WTC11 (cell line): Measurements from ENCODE around the gene SYS1. TPM values are rescaled to one million over a fixed set of nuclear protein-coding genes. Genes with fewer than 3 reads are reported as not detected.
A peak's percentile ranks its signal among the peaks of the same experiment; 100 is the strongest.

Experiments used
- ATAC-seq: fragments of 200-7000 bp; cut with Tn5 transposase; 2 replicates; pipeline ENCODE4 v1.10.0; 2021; ENCODE audit warnings: mild to moderate bottlenecking, moderate library complexity
- CTCF ChIA-PET: fragments of 300-600 bp; sonication (Branson Sonifier 250); formaldehyde crosslinking; loops from one replicate; lab custom pipeline; 2021; ENCODE audit warnings: antibody characterized with exemption; lab: Charles Lee
- POLR2A ChIA-PET: fragments of 350-600 bp; sonication (Branson Sonifier 250); formaldehyde crosslinking; loops from one replicate; lab custom pipeline; 2021; ENCODE audit warnings: antibody characterized with exemption; lab: Charles Lee
- DNase-seq: peaks from one replicate; pipeline ENCODE4 v3.0.0; 2021; ENCODE audit warnings: low spot score
- H3K27ac Mint-ChIP-seq: 2 replicates; pipeline ENCODE4 v1.8.0; 2021; ENCODE audit warnings: mixed read lengths
- H3K27me3 Mint-ChIP-seq: 2 replicates; pipeline ENCODE4 v1.8.0; 2021; ENCODE audit warnings: low read depth, mild to moderate bottlenecking, moderate library complexity, mixed read lengths
- H3K36me3 Mint-ChIP-seq: 2 replicates; pipeline ENCODE4 v1.8.0; 2021; ENCODE audit warnings: mixed read lengths
- H3K4me1 Mint-ChIP-seq: 2 replicates; pipeline ENCODE4 v1.8.0; 2022; ENCODE audit warnings: mixed read lengths
- H3K4me3 Mint-ChIP-seq: 2 replicates; pipeline ENCODE4 v1.8.0; 2021; ENCODE audit warnings: mild to moderate bottlenecking, moderate library complexity, mixed read lengths
- H3K9me3 Mint-ChIP-seq: 2 replicates; pipeline ENCODE4 v1.8.0; 2021; ENCODE audit warnings: mixed read lengths
- ATF1 ChIP-seq: sonication (generic); formaldehyde crosslinking; IDR thresholded peaks from 2 replicates; pipeline ENCODE4 v1.8.1; 2023; ENCODE audit warnings: mild to moderate bottlenecking, moderate library complexity, missing genetic modification reagents
- FOXK1 ChIP-seq: sonication (generic); formaldehyde crosslinking; IDR thresholded peaks from 2 replicates; pipeline ENCODE4 v1.8.0; 2022; ENCODE audit warnings: mild to moderate bottlenecking, moderate library complexity, missing genetic modification reagents
- GABPB1 ChIP-seq: sonication (generic); formaldehyde crosslinking; IDR thresholded peaks from 2 replicates; pipeline ENCODE4 v1.8.1; 2023; ENCODE audit warnings: mild to moderate bottlenecking, missing genetic modification reagents
- GTF2I ChIP-seq: fragments of 250-450 bp; sonication (Bioruptor Pico); conservative IDR thresholded peaks from 2 replicates; pipeline ENCODE4 v1.4.0; 2021; ENCODE audit warnings: mild to moderate bottlenecking
- JAZF1 ChIP-seq: fragments of 250-450 bp; sonication (Bioruptor Pico); IDR thresholded peaks from 2 replicates; pipeline ENCODE4 v1.9.0; 2021; ENCODE audit warnings: moderate library complexity, mild to moderate bottlenecking, inconsistent platforms
- MXD4 ChIP-seq: fragments of 250-450 bp; sonication (Bioruptor Pico); IDR thresholded peaks from 2 replicates; pipeline ENCODE4 v1.8.0; 2021; ENCODE audit warnings: mild to moderate bottlenecking, moderate library complexity, borderline replicate concordance
- NFATC4 ChIP-seq: fragments of 250-450 bp; sonication (Bioruptor Pico); IDR thresholded peaks from 2 replicates; pipeline ENCODE4 v1.9.0; 2021; ENCODE audit warnings: mild to moderate bottlenecking
- NR1H2 ChIP-seq: sonication (generic); formaldehyde crosslinking; IDR thresholded peaks from 2 replicates; pipeline ENCODE4 v1.9.0; 2021; ENCODE audit warnings: mild to moderate bottlenecking, moderate library complexity, missing genetic modification reagents
- SP1 ChIP-seq: sonication (generic); formaldehyde crosslinking; conservative IDR thresholded peaks from 2 replicates; pipeline ENCODE4 v1.8.1; 2022; ENCODE audit warnings: missing genetic modification reagents
- TEAD4 ChIP-seq: sonication (generic); formaldehyde crosslinking; IDR thresholded peaks from 2 replicates; pipeline ENCODE4 v1.8.0; 2022; ENCODE audit warnings: mild to moderate bottlenecking, missing genetic modification reagents
- USF1 ChIP-seq: sonication (generic); formaldehyde crosslinking; IDR thresholded peaks from 2 replicates; pipeline ENCODE4 v1.8.0; 2022; ENCODE audit warnings: mild to moderate bottlenecking, missing genetic modification reagents
- USF2 ChIP-seq: sonication (generic); formaldehyde crosslinking; IDR thresholded peaks from 2 replicates; pipeline ENCODE4 v1.8.1; 2023; ENCODE audit warnings: mild to moderate bottlenecking, missing genetic modification reagents, moderate library complexity
- ZBTB21 ChIP-seq: sonication (generic); formaldehyde crosslinking; IDR thresholded peaks from 2 replicates; pipeline ENCODE4 v1.8.1; 2023; ENCODE audit warnings: mild to moderate bottlenecking, missing genetic modification reagents, borderline replicate concordance
- ZNF416 ChIP-seq: fragments of 250-450 bp; sonication (Bioruptor Pico); IDR thresholded peaks from 2 replicates; pipeline ENCODE4 v1.9.0; 2021; ENCODE audit warnings: mild to moderate bottlenecking, inconsistent platforms
- ZNF423 ChIP-seq: fragments of 250-450 bp; sonication (Bioruptor Pico); IDR thresholded peaks from 2 replicates; pipeline ENCODE4 v2.1.2; 2022; ENCODE audit warnings: mild to moderate bottlenecking, moderate library complexity
- ZNF532 ChIP-seq: fragments of 250-450 bp; sonication (Bioruptor Pico); IDR thresholded peaks from 2 replicates; pipeline ENCODE4 v1.9.0; 2021; ENCODE audit warnings: mild to moderate bottlenecking, borderline replicate concordance
- total RNA-seq: library from RNA; stranded (reverse); gene quantifications from 3 replicates; pipeline ENCODE4 v1.2.3, GENCODE V29; 2021
- TF ChIP-seq, protein P1 (sequence below): sonication (generic); formaldehyde crosslinking; IDR thresholded peaks from 2 replicates; pipeline ENCODE4 v1.8.1; 2023; ENCODE audit warnings: mild to moderate bottlenecking, missing genetic modification reagents
- TF ChIP-seq, protein P2 (sequence below): sonication (generic); formaldehyde crosslinking; conservative IDR thresholded peaks from 2 replicates; pipeline ENCODE4 v1.8.1; 2022; ENCODE audit warnings: mild to moderate bottlenecking, missing genetic modification reagents
- TF ChIP-seq, protein P3 (sequence below): sonication (generic); formaldehyde crosslinking; IDR thresholded peaks from 2 replicates; pipeline ENCODE4 v1.8.0; 2023; ENCODE audit warnings: missing genetic modification reagents, mild to moderate bottlenecking, borderline replicate concordance

SYS1 gene
- total RNA-seq, 1 experiment from 2014 or later: 16.4 TPM

DNA sequence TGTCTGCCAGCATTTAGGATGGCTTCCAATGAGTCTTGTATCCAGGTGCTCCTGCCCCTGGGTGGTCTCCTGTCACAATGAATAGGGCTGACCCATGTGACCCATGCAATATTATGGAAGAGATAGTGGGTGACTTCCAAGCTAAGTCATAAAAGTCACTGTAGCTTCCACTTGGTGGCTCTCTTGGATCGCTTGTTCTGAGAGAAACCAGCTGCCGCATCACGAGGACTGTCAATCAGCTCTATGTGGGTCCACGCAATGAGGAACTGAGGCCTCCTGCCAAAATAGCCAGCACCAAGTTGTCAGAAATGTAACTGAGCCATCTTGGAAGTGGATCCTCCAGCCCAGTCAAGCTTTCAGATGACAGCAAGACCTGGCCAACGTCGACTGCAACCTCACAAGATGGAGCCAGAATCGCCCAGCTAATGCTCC lies 40.0 kb upstream of the SYS1 start:
- H3K27ac Mint-ChIP-seq: no peak overlapping the region
- ChIA-PET POLR2A (interaction anchor here (1.3 to 1.4 kb wide), 2 partner anchors 19 to 114 kb away, joined by 4 to 6 read pairs; no protein-coding TSS in a partner anchor), CTCF (interaction anchor here (0.7 to 4.5 kb wide), 34 partner anchors 11 to 448 kb away, joined by 3 to 74 read pairs (median 5); partner anchors contain the start of genes DBNDD2, MATN4, PIGT and SDC4)
- no peak overlapping the region for H3K4me3 Mint-ChIP-seq
- ATAC-seq (peak; percentile 49), DNase-seq (no peak)
- H3K9me3 Mint-ChIP-seq: no peaks in the 10 kb centered on the region
- TF ChIP-seq GABPB1 (CRISPR knock-in tag): peak; percentile 60; the same call in 1 of the 2 replicates
- TF ChIP-seq USF2: peak; percentile 52
- no peak for TF ChIP-seq SP1 (CRISPR knock-in tag)
- peak; percentile 37; the same call in 1 of the 2 replicates for TF ChIP-seq USF1 (CRISPR knock-in tag)
- TF ChIP-seq, protein P1, sequence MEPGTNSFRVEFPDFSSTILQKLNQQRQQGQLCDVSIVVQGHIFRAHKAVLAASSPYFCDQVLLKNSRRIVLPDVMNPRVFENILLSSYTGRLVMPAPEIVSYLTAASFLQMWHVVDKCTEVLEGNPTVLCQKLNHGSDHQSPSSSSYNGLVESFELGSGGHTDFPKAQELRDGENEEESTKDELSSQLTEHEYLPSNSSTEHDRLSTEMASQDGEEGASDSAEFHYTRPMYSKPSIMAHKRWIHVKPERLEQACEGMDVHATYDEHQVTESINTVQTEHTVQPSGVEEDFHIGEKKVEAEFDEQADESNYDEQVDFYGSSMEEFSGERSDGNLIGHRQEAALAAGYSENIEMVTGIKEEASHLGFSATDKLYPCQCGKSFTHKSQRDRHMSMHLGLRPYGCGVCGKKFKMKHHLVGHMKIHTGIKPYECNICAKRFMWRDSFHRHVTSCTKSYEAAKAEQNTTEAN (CRISPR knock-in tag): no peak
- TF ChIP-seq, all 79 proteins: peak for 3
- Mint-ChIP-seq H3K36me3 (peaks cover 5% of the 10 kb centered on the region), H3K4me1 (peaks cover 2% of the 10 kb centered on the region; the same call in 1 of the 2 replicates), H3K27me3 (no peaks in the 10 kb centered on the region)

- Mint-ChIP-seq H3K27me3 (no peaks in the 10 kb centered on the region), H3K27ac (no peak overlapping the region), H3K4me1 (peaks cover 2% of the 10 kb centered on the region; the same call in 1 of the 2 replicates), H3K36me3 (peaks cover 5% of the 10 kb centered on the region), H3K9me3 (no peaks in the 10 kb centered on the region), H3K4me3 (no peak overlapping the region)
- ChIA-PET POLR2A (interaction anchor here (1.3 to 1.4 kb wide), 2 partner anchors 18 to 113 kb away, joined by 4 to 6 read pairs; no protein-coding TSS in a partner anchor), CTCF (interaction anchor here (0.6 to 4.5 kb wide), 25 partner anchors 12 to 460 kb away, joined by 3 to 74 read pairs (median 5); partner anchors contain the start of genes DBNDD2, MATN4, SDC4 and SYS1)
- TF ChIP-seq ZNF416 (CRISPR knock-in tag) (no peak), MXD4 (CRISPR knock-in tag) (no peak), NFATC4 (CRISPR knock-in tag) (no peak)
- DNase-seq (no peak), ATAC-seq (no peak)
These were observed 39.2 kb upstream of the SYS1 start for GRCh38 chr20:45323731-45324130.

- CTCF ChIA-PET: interaction anchor here (1.0 to 3.4 kb wide), 3 partner anchors 13 to 111 kb away, joined by 3 to 14 read pairs (median 8); partner anchors contain the start of gene SYS1
- no peak for TF ChIP-seq ZNF423 (CRISPR knock-in tag)
- TF ChIP-seq ZNF532 (CRISPR knock-in tag): no peak
- TF ChIP-seq JAZF1 (CRISPR knock-in tag): no peak
- TF ChIP-seq ATF1 (CRISPR knock-in tag): no peak
- TF ChIP-seq TEAD4 (CRISPR knock-in tag): no peak
- TF ChIP-seq, protein P2, sequence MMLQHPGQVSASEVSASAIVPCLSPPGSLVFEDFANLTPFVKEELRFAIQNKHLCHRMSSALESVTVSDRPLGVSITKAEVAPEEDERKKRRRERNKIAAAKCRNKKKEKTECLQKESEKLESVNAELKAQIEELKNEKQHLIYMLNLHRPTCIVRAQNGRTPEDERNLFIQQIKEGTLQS (CRISPR knock-in tag): no peak
- no peak for TF ChIP-seq FOXK1 (CRISPR knock-in tag)
- no peak for TF ChIP-seq NR1H2
- no peak for TF ChIP-seq ZBTB21
- TF ChIP-seq GTF2I (CRISPR knock-in tag): no peak
- TF ChIP-seq, protein P3, sequence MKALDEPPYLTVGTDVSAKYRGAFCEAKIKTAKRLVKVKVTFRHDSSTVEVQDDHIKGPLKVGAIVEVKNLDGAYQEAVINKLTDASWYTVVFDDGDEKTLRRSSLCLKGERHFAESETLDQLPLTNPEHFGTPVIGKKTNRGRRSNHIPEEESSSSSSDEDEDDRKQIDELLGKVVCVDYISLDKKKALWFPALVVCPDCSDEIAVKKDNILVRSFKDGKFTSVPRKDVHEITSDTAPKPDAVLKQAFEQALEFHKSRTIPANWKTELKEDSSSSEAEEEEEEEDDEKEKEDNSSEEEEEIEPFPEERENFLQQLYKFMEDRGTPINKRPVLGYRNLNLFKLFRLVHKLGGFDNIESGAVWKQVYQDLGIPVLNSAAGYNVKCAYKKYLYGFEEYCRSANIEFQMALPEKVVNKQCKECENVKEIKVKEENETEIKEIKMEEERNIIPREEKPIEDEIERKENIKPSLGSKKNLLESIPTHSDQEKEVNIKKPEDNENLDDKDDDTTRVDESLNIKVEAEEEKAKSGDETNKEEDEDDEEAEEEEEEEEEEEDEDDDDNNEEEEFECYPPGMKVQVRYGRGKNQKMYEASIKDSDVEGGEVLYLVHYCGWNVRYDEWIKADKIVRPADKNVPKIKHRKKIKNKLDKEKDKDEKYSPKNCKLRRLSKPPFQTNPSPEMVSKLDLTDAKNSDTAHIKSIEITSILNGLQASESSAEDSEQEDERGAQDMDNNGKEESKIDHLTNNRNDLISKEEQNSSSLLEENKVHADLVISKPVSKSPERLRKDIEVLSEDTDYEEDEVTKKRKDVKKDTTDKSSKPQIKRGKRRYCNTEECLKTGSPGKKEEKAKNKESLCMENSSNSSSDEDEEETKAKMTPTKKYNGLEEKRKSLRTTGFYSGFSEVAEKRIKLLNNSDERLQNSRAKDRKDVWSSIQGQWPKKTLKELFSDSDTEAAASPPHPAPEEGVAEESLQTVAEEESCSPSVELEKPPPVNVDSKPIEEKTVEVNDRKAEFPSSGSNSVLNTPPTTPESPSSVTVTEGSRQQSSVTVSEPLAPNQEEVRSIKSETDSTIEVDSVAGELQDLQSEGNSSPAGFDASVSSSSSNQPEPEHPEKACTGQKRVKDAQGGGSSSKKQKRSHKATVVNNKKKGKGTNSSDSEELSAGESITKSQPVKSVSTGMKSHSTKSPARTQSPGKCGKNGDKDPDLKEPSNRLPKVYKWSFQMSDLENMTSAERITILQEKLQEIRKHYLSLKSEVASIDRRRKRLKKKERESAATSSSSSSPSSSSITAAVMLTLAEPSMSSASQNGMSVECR (CRISPR knock-in tag): no peak
These were observed 37.6 kb upstream of the SYS1 start for GRCh38 chr20:45325371-45325770.

More at GRCh38 chr20:45325371-45325770, 37.6 kb upstream of the SYS1 start:
- Mint-ChIP-seq H3K27ac (no peak overlapping the region; the same call in 1 of the 2 replicates), H3K27me3 (no peaks in the 10 kb centered on the region), H3K9me3 (no peaks in the 10 kb centered on the region), H3K36me3 (peaks cover 17% of the 10 kb centered on the region), H3K4me1 (peaks cover 2% of the 10 kb centered on the region; the same call in 1 of the 2 replicates), H3K4me3 (no peak overlapping the region)
- peak; percentile 46 for ATAC-seq
- no peak for DNase-seq
- POLR2A ChIA-PET: no interaction called here
